ENCODE data around the gene TAMALIN. TPM values are rescaled to one million over a fixed set of nuclear protein-coding genes. Genes with fewer than 3 reads are reported as not detected.
"Not testable (repeated sequence)": the region's sequence is repeated elsewhere in the genome, so short reads cannot be mapped to it uniquely, and the experiment has no call there.

TAMALIN gene
- total and polyA plus RNA-seq, 5 experiments from 2014 or later = 2.0 to 36.5 (median 5.2) TPM

- H3K27me3 Mint-ChIP-seq = no peaks in the 10 kb centered on the region
- peak overlapping the region; percentile 40 to 75 (median 64) for H3K4me3 Mint-ChIP-seq
- H3K27ac Mint-ChIP-seq = peak overlapping the region in 9 of 10 donors; percentile 61 to 90 (median 81)
- POLR2A ChIA-PET = interaction anchor here (1.0 kb wide), 1 partner anchor 18 kb away, joined by 3 read pairs; no protein-coding TSS in a partner anchor
- no peak for DNase-seq
- peaks cover 0 to 19% (median 13%) of the 10 kb centered on the region in 3 donors for H3K36me3 Mint-ChIP-seq
- ATAC-seq = peak in 1 of 2 donors; percentile 15
- no peaks in the 10 kb centered on the region for H3K9me3 Mint-ChIP-seq
- H3K4me1 Mint-ChIP-seq = peaks cover 53 to 78% (median 69%) of the 10 kb centered on the region in 4 donors
Measured at GRCh38 chr12:51972422-51972812, 34.3 kb upstream of the TAMALIN start.

- no peaks in the 10 kb centered on the region for H3K27me3 Mint-ChIP-seq
- H3K27ac Mint-ChIP-seq = peak overlapping the region in 9 of 10 donors; percentile 61 to 90 (median 81)
- DNase-seq (peak in 4 of 10 donors; percentile 10 to 32 (median 25)), ATAC-seq (peak; percentile 71 to 75)
- no peaks in the 10 kb centered on the region for H3K9me3 Mint-ChIP-seq
- POLR2A ChIA-PET = no interaction called here
- H3K4me3 Mint-ChIP-seq = peak overlapping the region; percentile 40 to 75 (median 64)
- H3K4me1 Mint-ChIP-seq = peaks cover 53 to 78% (median 69%) of the 10 kb centered on the region in 4 donors
- peaks cover 0 to 23% (median 13%) of the 10 kb centered on the region in 3 donors for H3K36me3 Mint-ChIP-seq
Measured at GRCh38 chr12:51972849-51973273, 33.9 kb upstream of the TAMALIN start.

GRCh38 chr12:51973560-51973959, 33.2 kb upstream of the TAMALIN start:
- no peaks in the 10 kb centered on the region for H3K9me3 Mint-ChIP-seq
- peaks cover 0 to 30% (median 13%) of the 10 kb centered on the region in 3 donors for H3K36me3 Mint-ChIP-seq
- no peaks in the 10 kb centered on the region for H3K27me3 Mint-ChIP-seq
- H3K4me1 Mint-ChIP-seq = peaks cover 51 to 78% (median 69%) of the 10 kb centered on the region in 4 donors
- POLR2A ChIA-PET = no interaction called here
- DNase-seq = no peak
- ATAC-seq = no peak
- peak overlapping the region in 8 of 10 donors; percentile 3 to 75 (median 49) for H3K4me3 Mint-ChIP-seq
- H3K27ac Mint-ChIP-seq = peak overlapping the region in 9 of 10 donors; percentile 11 to 90 (median 81)

- peak overlapping the region in 9 of 10 donors; percentile 27 to 80 (median 61) for H3K4me3 Mint-ChIP-seq
- H3K36me3 Mint-ChIP-seq = peaks cover 0 to 34% (median 13%) of the 10 kb centered on the region in 3 donors
- ATAC-seq (peak in 1 of 2 donors; percentile 36), DNase-seq (peak in 1 of 10 donors; percentile 17)
- POLR2A ChIA-PET = interaction anchor here (0.9 to 1.1 kb wide), 3 partner anchors 20 to 154 kb away, joined by 3 to 4 read pairs (median 3); no protein-coding TSS in a partner anchor
- peak overlapping the region in 9 of 10 donors; percentile 22 to 88 (median 73) for H3K27ac Mint-ChIP-seq
- no peaks in the 10 kb centered on the region for H3K27me3 Mint-ChIP-seq
- H3K9me3 Mint-ChIP-seq = no peaks in the 10 kb centered on the region
- H3K4me1 Mint-ChIP-seq = peaks cover 50 to 73% (median 67%) of the 10 kb centered on the region in 4 donors
Measured at GRCh38 chr12:51974646-51975045, 32.1 kb upstream of the TAMALIN start.

- POLR2A ChIA-PET = interaction anchor here (1.0 to 1.1 kb wide), 2 partner anchors 21 to 155 kb away, joined by 3 read pairs; no protein-coding TSS in a partner anchor
- Mint-ChIP-seq H3K27me3 (no peaks in the 10 kb centered on the region), H3K27ac (peak overlapping the region in 7 of 10 donors; percentile 35 to 88 (median 56)), H3K4me1 (peaks cover 47 to 72% (median 66%) of the 10 kb centered on the region in 4 donors), H3K9me3 (no peaks in the 10 kb centered on the region), H3K36me3 (peaks cover 0 to 40% (median 13%) of the 10 kb centered on the region in 3 donors), H3K4me3 (peak overlapping the region in 8 of 10 donors; percentile 14 to 80 (median 62))
- DNase-seq (no peak), ATAC-seq (no peak)
Measured at GRCh38 chr12:51975196-51975595, 31.6 kb upstream of the TAMALIN start.

- no peaks in the 10 kb centered on the region for H3K27me3 Mint-ChIP-seq
- DNase-seq = no peak
- peaks cover 46 to 65% (median 60%) of the 10 kb centered on the region in 4 donors for H3K4me1 Mint-ChIP-seq
- ATAC-seq = no peak
- POLR2A ChIA-PET = interaction anchor here (1.5 kb wide), 1 partner anchor 31 kb away, joined by 4 read pairs; no protein-coding TSS in a partner anchor
- peak overlapping the region in 3 of 10 donors; percentile 39 to 71 (median 56) for H3K27ac Mint-ChIP-seq
- no peaks in the 10 kb centered on the region for H3K9me3 Mint-ChIP-seq
- peak overlapping the region in 1 of 10 donors; percentile 22 for H3K4me3 Mint-ChIP-seq
- H3K36me3 Mint-ChIP-seq = peaks cover 4 to 49% (median 13%) of the 10 kb centered on the region in 3 donors
Measured at GRCh38 chr12:51976376-51977160, 30.2 kb upstream of the TAMALIN start.

GRCh38 chr12:51977320-51977753, 29.4 kb upstream of the TAMALIN start:
- H3K36me3 Mint-ChIP-seq = peaks cover 4 to 56% (median 17%) of the 10 kb centered on the region in 3 donors
- POLR2A ChIA-PET = interaction anchor here (1.5 kb wide), 1 partner anchor 31 kb away, joined by 4 read pairs; no protein-coding TSS in a partner anchor
- peaks cover 44 to 57% (median 53%) of the 10 kb centered on the region in 4 donors for H3K4me1 Mint-ChIP-seq
- no peak overlapping the region for H3K27ac Mint-ChIP-seq
- H3K9me3 Mint-ChIP-seq = no peaks in the 10 kb centered on the region
- no peaks in the 10 kb centered on the region for H3K27me3 Mint-ChIP-seq
- DNase-seq = no peak
- no peak overlapping the region for H3K4me3 Mint-ChIP-seq
- ATAC-seq = no peak

- H3K4me3 Mint-ChIP-seq, ATAC-seq, POLR2A ChIA-PET, H3K9me3 Mint-ChIP-seq, DNase-seq, H3K27me3 Mint-ChIP-seq: not testable (repeated sequence)
- H3K36me3 Mint-ChIP-seq = peaks cover 4 to 67% (median 25%) of the 10 kb centered on the region in 3 donors
- H3K27ac Mint-ChIP-seq = peak overlapping the region in 1 of 10 donors; percentile 27
- H3K4me1 Mint-ChIP-seq = peaks cover 28 to 37% (median 33%) of the 10 kb centered on the region in 4 donors
Measured at GRCh38 chr12:51979306-51979705, 27.4 kb upstream of the TAMALIN start.

- H3K4me3 Mint-ChIP-seq = peak overlapping the region in 2 of 10 donors; percentile 18 to 20
- peak; percentile 99 for ATAC-seq
- H3K36me3 Mint-ChIP-seq = peaks cover 4 to 71% (median 28%) of the 10 kb centered on the region in 3 donors
- H3K27me3 Mint-ChIP-seq = no peaks in the 10 kb centered on the region
- peaks cover 20 to 28% (median 24%) of the 10 kb centered on the region in 4 donors for H3K4me1 Mint-ChIP-seq
- H3K27ac Mint-ChIP-seq = peak overlapping the region in 6 of 10 donors; percentile 9 to 90 (median 76)
- peak; percentile 40 to 82 (median 67) for DNase-seq
- no peaks in the 10 kb centered on the region for H3K9me3 Mint-ChIP-seq
- POLR2A ChIA-PET = interaction anchor here (1.0 kb wide), 2 partner anchors 27 to 30 kb away, joined by 3 read pairs; partner anchors contain the start of gene TAMALIN
Measured at GRCh38 chr12:51980051-51980808, 26.5 kb upstream of the TAMALIN start.

- H3K27ac Mint-ChIP-seq = peak overlapping the region in 5 of 10 donors; percentile 9 to 52 (median 29)
- H3K36me3 Mint-ChIP-seq = peaks cover 4 to 73% (median 28%) of the 10 kb centered on the region in 3 donors
- POLR2A ChIA-PET = interaction anchor here (1.0 kb wide), 2 partner anchors 26 to 30 kb away, joined by 3 read pairs; partner anchors contain the start of gene TAMALIN
- no peaks in the 10 kb centered on the region for H3K27me3 Mint-ChIP-seq
- no peak overlapping the region for H3K4me3 Mint-ChIP-seq
- H3K4me1 Mint-ChIP-seq = peaks cover 15 to 23% (median 19%) of the 10 kb centered on the region in 4 donors
- no peak for ATAC-seq
- no peak for DNase-seq
- no peaks in the 10 kb centered on the region for H3K9me3 Mint-ChIP-seq
Measured at GRCh38 chr12:51980809-51981127, 26.0 kb upstream of the TAMALIN start.

GRCh38 chr12:51984657-51985056, 22.1 kb upstream of the TAMALIN start:
- H3K27ac Mint-ChIP-seq = no peak overlapping the region
- peaks cover 4 to 60% (median 20%) of the 10 kb centered on the region in 3 donors for H3K36me3 Mint-ChIP-seq
- no peaks in the 10 kb centered on the region for H3K9me3 Mint-ChIP-seq
- DNase-seq (no peak), ATAC-seq (no peak)
- H3K4me3 Mint-ChIP-seq = no peak overlapping the region
- H3K4me1 Mint-ChIP-seq = peaks cover 7 to 11% (median 10%) of the 10 kb centered on the region in 4 donors
- POLR2A ChIA-PET = interaction anchor here (1.0 to 1.2 kb wide), 2 partner anchors 10 to 22 kb away, joined by 3 read pairs; partner anchors contain the start of gene TAMALIN
- H3K27me3 Mint-ChIP-seq = no peaks in the 10 kb centered on the region

Measured in naive thymus-derived CD8-positive, alpha-beta T cell (primary cell).